ENCODE data around the gene LEKR1.
"Not testable (repeated sequence)": the region's sequence is repeated elsewhere in the genome, so short reads cannot be mapped to it uniquely, and the experiment has no call there.

The LEKR1 gene

DNA sequence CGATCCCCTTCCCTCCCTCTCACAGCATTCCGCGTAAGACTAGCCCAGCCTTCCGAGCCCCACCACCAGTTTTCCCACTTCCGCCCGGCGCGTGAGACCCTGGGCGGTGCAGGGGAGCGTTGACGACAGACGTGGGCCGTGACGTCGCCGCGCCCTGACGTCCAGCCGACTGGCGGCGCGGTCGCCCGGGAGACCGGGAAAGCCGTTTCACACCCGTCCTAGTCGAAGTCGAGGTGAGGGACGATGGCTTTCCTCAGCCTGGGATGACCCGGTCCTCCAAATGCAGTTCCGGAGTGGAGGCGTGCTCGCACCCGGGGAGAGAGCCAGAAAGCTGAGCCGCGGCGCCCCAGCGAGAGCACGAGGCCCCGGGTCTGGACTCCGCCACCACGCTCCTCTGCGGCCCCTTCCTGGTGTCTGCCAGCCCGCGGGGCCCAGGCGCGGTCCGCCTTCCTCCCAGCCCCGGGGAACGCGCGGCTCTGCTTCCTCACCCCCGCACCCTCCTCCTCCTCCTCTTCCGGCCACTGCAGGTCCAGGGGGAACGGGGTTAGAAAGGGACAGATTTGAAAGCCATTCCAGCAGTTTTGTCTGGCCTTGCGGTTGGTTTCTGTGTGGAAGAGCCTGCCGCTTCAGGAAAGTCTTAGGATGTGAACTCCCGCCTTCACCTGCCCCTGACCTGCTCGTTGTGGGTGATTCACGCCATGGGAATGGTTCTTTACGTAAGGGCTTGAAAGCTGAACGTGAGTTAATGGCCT, at the start of gene LEKR1:
Gene LEKR1, plus strand, starts transcription at position 210 of the 752 bp plus-strand sequence. CDS start 2,977 bp downstream, outside the sequence.
- peak; percentile 57 for DNase-seq (ENCODE audit: low read depth)

DNA sequence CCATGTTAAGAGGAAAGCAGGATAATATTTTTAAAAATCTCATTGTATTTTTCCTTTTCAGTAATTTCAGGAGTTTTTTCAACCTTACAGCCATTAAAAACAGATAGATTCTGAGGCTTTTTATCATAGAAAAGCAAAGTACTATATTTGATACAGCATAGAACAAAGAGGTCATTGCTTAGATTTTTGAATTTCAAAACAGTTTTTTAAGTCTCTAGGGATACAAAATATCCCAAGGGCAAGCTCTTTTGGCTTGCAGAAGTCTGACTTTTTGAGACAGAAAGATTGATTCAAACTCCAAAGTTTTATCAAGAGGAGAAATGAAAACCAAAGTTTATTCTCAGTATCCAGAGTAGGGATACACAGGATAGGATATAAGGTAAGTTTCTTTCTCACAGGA, 49.3 kb upstream of the LEKR1 start:
- DNase-seq (ENCODE audit: low read depth) = no peak

DNA sequence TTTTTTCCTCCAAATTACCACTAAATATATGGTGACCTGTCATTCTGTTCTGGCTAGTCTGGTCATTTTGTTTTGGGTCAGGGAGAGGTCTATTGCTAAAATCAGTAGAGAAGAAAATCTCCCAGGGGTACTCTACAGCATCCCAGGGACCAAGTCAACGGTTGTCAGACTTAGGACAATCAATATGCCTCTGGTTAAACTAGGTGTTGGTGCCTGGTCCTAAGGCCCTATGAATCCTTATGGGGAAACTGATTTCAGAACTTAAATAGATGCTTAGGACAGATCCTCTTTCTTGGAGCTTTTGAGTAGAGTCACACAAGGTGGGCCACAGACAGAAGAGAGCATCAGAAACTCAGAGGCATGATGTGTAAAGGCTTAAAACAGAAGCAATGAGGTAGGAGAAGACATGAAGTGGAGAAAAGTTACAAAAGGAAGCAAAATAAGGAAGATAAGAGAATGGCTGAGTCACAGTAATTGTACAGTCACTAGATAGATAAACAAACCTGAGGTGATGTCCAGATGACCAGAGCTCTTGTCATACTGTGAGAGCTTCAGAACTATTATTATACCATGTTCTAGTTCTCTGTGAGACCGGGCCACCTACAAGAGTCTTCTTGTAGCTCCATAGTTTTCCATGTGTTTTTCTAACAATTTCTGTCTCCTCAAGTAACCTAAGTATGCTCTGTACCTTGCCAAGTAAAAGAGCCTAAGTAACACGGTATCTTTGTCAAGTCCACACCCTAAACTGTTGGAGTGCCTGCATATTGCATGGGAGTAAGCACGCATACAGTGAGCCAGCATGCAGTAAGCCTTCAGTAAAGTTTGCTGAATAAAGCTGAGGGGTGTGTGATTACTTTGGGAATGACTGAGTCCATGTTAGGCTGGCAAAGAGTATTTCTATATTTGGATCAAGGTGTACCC, 44.6 kb upstream of the LEKR1 start:
- DNase-seq (ENCODE audit: low read depth) = no peak

DNA sequence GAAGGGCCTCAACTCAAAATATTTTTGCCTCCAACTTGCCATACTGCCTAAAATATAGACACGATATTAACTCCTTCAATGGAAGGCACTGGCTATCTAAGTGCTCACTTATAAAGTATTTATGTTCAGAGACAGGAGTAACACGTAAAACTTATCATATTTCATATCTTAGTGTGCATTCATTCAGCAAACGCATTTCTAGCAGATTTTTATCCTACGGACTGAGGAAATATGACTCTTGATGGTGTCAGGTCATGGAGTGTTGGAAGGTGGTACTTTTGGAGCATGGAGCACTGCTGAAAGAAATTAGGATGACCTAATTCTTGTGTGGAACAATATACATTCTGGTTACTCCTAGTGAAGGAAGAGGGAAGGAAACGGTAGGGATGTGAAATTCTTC, 43.8 kb upstream of the LEKR1 start:
- no peak for DNase-seq (ENCODE audit: low read depth)

DNA sequence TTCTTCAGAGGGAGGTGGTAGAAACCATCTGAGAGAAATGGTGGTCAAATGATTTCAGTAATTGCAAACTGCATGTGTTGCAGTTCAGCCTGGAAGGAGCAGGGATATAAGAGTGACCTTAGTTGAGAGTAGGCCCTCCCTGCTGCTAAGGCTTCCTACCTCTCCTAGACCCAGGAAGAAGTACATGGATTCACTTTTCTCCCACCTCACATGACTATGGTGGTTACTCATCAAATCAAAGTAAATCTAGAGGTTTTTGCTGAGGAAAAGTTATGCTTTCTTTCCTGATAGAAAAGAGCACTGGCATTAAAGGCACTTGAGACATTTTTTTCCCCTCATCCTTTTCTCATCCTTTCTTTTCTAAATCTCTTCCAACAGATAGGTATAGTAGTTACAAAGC, 43.2 kb upstream of the LEKR1 start:
- no peak for DNase-seq (ENCODE audit: low read depth)

DNA sequence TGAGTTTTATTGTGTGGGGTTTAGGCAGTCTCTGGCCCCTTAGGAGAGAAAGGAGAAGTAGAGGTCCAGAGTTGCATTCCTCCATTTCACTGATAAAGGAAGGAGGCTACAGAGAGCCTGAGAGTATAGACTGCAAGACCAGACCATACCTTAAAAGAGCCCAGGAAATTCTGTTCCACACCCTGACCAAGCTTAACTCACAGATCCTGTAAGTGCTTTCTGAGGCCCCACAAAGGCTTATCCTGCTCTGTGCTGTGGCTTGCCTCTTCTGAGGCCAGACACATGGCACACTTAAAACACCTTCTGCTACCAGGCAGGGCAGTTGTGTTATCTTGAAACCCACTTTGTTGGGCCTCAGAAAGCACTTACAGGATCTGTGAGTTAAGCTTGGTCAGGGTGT, 39.2 kb upstream of the LEKR1 start:
- no peak for DNase-seq (ENCODE audit: low read depth)

DNA sequence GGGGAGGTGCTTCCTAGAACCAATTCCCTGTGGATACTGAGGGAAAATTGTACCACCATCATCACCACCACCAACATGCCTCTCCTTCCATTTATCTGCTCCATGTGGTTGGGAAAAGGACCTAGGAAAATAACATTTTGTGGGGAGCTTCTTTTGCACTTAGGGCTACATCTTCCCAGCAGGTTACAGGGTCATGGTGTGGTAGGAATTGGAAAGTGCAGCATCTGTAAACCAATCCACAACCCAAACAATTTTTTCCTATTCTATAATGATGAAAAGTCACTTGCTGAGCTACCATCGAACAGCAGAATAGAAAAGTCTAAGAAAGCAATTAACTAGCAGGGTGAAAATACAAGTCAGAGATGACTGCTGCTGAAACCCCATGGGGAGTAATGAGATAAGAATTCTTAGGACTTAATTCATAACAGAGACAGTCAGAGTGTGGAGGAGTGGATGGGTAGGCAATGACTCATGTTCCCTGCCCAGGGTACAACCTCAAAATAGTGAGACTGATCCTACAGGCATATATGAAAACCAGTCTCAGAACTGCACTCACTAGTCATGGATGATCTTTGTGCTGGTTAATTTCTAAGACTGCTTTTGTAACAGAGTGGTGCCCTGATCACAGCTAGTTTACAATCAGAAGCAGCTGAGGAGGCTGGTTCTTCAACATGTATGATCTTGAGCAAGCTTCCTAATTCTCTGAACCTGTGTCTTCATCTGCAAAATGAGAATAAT, 38.1 kb upstream of the LEKR1 start:
- peak; percentile 73 for DNase-seq (ENCODE audit: low read depth)

DNA sequence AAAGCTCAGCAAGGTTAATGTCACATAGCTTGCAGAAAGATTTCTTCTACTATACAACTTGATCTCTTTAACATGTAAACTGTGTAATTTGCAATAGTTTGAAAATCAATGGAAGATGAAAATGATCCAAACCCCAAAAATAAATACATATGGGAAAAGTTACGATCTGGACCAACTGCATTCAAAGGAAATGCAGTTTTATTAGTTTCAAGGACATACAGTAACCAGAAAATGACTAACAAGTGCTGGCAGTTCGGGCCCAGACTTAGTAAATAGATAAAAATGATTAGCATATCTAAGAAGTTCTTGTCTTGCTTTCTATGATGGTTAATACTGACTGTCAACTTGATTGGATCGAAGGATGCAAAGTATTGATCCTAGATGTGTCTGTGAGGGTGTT, 37.3 kb upstream of the LEKR1 start:
- no peak for DNase-seq (ENCODE audit: low read depth)

DNA sequence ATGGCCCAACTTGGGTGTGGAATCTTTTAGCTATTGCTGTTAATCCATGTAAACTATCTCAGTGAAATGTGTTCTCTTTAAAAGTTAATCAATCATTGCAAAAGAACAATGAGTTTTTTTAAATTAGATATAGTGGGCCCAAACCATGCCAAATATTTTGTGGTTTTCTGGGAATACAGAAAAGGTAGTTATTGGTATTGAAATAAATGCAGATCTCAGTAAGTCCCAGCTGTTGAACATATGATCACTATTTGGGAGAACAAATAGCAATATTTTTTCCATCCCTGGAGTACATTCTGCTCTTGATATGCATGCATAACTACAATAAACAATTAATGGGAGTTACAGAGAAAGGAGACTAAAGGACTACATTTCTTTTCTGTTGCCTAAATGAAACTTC, 36.0 kb upstream of the LEKR1 start:
- no peak for DNase-seq (ENCODE audit: low read depth)

DNA sequence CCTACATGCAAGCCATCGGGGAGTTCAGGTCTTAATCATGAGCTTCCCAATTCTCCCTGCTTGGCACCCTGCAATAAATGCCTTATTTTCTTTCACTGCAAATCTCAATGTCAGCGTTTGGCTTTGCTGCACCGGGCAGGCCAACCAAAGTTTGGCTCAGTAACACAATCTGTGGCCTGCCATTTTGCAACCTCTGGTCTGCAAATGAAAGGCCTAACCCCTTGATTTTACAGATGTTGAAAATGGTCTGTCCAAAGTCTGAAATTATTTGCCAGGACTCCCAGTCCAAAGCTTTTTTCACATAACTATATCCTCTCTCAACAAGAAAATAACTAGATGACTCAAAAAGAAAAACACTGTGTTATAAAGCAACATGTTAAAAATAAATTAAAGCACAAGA, 34.0 kb upstream of the LEKR1 start:
- no peak for DNase-seq (ENCODE audit: low read depth)

DNA sequence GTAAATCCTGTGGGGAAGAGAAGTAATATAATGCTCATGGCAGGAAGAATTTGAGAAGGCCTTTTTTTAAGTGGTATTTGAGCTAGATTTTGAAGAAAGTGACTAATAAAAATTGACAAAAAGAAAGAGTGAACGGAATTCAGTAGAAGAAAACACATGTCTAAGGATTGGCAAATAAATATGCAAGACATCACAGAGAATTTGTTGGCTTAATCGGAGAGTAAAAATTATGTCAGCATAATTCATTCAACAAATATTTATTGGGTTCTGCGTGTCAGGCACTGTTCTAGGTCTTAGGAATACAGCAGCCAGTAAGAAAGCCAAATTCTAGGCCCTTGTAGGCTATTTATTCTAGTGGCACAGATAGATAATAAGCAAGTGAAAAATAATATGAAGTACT, 33.6 kb upstream of the LEKR1 start:
- DNase-seq (ENCODE audit: low read depth) = no peak

DNA sequence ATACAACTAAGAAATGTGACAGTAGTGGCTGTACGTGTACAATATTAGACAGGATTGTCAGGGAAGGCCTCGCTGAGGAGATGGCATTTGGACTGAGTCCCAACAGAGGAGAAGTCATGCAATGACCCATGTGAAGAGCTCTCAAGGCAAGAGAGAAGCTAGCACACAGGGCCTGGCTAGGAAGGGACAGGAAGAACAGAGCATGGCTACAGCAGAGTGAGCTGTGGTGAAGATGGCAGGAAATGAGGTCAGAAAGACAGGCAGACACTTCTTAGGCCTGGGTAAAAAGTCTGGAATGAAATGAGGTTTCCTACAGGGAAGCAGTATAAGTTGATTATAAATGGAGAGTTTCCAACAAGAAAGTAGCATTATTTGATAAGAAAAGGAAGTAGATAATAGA, 33.2 kb upstream of the LEKR1 start:
- DNase-seq (ENCODE audit: low read depth) = no peak

DNA sequence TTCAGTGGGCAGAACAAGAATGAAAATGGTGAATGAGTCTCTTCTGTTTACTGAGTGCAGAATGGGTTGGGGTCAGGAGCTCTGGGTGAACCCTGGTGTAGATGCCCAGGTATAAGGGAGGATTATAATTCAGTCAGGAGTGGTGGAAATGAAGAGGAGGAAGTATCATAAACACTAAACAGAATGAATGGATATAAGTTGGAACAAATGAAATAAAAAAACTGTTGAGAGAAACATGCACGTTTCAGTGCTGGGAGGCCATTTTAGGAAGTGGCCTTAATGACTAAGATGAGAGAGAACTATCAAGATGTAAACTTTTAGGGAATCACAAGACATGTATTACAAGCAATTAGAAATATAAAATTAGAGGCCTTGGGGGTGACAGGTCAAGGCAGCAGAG, 32.8 kb upstream of the LEKR1 start:
- DNase-seq (ENCODE audit: low read depth) = no peak

DNA sequence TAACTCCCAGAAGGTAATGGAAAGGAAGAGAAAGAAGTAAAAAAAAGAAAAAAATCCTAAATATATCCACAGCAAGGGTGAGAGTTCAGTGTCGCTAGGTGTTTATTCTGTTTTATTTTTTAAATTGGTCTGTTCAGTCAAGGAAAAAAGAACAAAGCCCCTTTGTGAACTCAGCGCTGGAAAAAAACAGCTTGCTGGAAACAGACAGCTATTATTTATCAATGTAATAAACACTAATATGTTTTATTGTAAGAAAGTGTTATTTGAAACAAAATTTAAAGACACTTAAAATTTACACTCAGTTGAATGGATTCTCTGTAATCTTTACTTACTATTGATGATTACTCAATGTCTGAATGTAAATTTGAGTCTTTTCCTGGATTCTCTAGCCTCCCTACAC, 32.3 kb upstream of the LEKR1 start:
- no peak for DNase-seq (ENCODE audit: low read depth)

DNA sequence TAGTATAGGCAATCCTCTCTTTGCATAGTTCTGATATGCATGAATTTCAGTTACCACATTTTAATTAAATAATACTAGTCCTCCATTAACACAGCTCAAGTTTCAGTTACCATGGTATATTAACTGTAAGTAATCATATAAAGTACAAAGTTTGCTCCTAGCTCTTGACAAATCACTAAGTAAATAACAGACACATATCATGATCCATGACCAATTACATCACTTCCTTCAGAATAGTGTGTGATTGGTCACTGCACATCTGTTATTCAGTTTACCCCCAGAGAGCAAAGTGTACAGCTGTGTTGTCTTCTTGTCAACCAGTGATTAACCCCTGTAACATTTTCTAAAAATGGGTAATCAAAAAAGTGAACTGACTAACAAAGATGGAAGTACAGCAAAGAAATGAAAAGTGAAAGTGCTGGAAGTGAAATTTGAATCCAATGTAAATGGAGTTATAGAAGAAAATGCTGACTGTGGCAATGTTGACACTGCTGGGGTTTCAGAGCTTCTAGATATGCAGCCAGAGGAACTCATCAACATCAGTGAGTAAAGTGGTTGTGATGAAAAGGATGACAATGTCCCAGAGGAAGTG, 30.2 kb upstream of the LEKR1 start:
- no peak for DNase-seq (ENCODE audit: low read depth)

DNA sequence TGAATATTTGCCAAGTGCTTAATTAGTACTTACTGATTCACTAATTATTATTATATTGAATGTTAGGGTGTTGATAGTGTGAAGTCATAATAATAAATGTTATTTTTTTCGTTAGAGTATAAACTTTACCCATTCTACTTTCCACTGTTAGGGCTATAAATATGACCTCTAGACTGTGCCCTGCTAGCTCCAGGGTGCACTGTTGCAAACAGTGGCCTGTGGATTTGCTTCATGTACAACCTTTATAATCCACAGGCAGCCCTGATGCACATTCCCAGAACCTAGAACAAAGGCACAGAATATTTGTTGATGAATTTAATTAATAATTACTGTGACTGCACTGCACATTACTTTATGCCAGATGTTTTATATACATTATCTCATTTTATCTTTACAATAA, 28.8 kb upstream of the LEKR1 start:
- no peak for DNase-seq (ENCODE audit: low read depth)

DNA sequence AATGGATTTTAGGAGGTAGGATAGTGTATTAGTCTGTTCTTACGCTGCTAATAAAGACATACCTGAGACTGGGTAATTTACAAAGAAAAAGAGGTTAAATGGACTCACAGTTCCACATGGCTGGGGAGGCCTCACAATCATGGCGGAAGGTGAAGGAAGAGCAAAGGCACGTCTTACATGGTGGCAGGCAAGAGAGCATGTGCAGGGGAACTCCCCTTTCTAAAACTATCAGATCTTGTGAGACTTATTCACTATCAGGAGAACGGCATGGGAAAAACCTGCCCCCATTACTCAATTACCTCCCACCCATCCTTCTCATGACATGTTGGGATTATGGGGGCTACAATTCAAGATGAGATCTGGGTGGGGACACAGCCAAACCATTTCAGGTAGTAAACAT, 25.9 kb upstream of the LEKR1 start:
- not testable (repeated sequence) for DNase-seq (ENCODE audit: low read depth)

DNA sequence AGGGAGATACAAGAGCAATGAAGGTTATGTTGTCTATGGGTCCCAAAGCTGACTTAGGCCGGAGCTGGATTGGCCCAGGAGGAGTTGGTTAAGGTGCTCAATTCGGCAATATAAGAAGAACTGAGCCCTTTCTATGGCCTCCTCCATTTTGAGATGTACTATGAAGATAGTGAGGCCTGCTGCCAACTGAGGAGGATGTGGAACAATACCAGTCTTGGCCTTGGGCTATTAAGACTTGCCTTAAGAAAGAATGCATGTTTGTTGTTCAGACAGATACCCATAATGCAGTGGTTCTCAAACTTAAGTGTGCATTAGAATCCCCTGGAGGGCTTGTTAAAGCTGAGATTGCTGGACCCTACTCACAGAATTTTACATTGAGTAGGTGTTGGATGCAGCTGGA, 24.4 kb upstream of the LEKR1 start:
- DNase-seq (ENCODE audit: low read depth) = no peak

DNA sequence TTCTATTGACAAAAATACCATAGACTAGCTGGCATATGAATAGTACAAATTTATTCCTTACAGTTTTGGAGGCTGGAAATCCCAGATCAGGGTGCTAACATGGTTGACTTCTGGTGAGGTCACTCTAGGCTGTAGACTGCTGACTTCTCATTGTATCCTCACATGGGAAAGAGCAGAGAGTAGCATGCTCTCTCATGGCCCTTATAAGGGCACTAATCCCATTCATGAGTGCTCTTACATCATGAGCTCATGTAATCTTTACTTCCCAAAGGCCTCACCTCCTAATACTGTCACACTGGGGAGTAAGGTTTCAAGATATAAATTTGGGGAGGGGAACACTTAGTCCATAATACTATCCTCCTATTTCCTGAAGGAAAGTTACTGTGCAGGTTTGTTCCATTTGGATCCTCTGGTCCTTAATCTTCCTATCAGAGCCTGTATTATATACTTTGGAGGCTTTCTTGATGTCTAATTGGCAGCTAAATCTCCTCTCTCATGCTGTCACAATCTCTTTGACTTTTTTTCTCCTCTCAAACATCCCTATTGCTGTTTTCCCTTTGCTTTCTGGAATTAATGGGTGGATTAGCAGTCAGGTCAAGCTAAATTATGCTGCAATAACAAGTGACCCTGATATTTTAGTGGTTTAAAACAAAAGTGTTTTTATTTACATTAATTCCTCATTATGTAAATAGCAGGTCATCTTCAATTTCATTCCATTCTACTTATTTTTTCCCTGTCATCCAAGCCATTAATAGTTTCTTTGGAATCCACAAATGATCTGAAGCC, 23.1 kb upstream of the LEKR1 start:
- no peak for DNase-seq (ENCODE audit: low read depth)

DNA sequence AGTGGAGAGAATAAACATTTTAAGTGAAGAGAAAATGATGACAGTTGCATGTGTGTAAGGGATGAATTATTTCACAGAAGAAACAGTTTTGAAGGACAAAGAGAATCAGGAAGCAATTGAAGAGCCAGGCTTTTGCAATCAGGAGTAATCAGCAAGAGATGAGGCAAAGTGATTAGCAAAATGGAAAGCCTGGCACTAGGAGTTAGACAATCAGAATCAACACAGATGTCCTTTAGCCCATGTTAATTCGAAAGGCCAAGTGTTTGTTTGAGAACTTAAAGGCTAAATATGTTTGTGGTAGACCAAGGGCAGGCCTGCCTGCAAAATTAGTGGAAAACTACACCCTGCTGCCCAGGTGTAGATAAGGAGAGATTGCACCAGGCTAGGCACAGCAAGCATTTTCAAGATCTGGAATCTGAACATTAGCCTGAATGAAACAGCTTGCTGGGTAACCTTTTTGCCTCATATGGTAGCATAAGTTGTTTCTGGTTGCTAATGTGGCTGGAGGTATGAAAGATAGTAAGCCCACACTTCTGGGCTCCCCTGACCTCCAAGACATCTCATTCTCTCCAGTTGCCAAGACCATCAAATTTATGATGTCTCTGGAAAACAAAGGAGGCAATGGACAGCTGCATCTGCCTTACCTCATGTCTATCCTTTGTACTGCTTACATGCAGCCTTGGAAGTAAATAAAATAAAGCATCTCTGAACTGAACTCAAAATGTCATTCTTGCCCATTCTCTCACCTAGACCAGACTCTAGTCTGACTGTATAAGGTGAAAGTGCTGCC, 22.0 kb upstream of the LEKR1 start:
- DNase-seq (ENCODE audit: low read depth) = no peak

DNA sequence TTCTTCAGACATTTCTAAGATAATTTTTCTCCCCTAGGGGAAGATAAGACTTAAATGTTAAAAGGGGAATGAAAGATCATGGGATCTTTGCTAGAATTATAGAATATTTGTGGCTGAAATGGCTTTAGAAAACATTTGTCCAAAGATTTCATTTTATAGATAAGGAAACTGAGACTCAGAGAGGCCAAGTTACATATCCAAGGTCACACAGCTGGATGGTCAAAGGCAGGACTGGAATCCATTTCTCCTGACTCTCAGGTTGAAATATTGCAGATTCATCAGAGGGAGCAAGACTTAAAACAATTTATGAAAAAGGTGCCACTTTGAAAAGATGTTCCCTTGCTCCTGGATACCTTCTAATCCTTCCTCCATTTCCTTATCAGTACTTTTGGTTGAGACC, 19.5 kb upstream of the LEKR1 start:
- DNase-seq (ENCODE audit: low read depth) = no peak
